ENCODE measurements around the gene OGFOD3. TPM values are rescaled to one million over a fixed set of nuclear protein-coding genes. Genes with fewer than 3 reads are reported as not detected.
"Not testable (repeated sequence)": the region's sequence is repeated elsewhere in the genome, so short reads cannot be mapped to it uniquely, and the experiment has no call there.

The OGFOD3 gene
- total RNA-seq, 4 donors from 2014 or later: 22.9 to 31.6 (median 28.6) TPM

DNA sequence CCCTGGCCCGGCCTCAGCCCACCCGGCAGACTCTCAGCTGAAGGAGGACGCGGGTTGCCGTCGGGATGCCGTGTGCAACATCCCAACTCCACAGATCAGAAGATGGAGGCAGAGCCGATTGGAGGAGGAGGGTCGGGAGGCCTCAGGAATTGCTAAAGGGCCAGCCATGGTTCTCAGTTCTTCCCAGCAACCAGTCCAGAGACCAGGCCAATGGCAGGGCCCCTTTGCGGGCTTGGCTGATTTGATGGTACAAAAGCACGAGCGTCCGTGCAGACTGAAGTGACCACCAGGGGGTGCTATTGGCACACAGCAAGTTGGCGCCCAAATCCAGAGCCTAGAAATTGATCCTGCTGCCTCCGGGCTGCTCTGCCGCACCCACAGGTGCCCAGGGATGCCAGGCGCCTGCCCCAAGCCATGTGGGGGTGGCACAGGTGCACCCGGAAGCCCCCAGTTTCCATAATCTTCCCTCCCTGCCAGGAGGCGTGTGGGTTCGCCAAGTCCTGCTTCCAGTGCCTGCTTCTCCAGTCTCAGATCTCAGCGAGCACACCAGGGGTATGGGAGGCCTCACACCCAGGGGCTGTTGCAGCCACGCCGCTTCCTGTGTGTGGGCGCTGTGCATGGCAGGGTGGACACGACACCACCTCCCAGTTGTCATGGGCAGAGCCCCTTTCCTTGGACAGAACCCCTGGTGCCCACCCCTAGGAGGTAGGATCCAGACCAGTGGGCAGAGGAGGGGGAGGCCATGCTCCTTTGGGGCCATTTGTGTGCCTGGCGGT, 66.5 kb downstream of the OGFOD3 start:
- DNase-seq (ENCODE audit: low spot score) (peak; percentile 87), ATAC-seq (ENCODE audit: low FRiP score) (peak; percentile 34)
- TF ChIP-seq, protein P1, sequence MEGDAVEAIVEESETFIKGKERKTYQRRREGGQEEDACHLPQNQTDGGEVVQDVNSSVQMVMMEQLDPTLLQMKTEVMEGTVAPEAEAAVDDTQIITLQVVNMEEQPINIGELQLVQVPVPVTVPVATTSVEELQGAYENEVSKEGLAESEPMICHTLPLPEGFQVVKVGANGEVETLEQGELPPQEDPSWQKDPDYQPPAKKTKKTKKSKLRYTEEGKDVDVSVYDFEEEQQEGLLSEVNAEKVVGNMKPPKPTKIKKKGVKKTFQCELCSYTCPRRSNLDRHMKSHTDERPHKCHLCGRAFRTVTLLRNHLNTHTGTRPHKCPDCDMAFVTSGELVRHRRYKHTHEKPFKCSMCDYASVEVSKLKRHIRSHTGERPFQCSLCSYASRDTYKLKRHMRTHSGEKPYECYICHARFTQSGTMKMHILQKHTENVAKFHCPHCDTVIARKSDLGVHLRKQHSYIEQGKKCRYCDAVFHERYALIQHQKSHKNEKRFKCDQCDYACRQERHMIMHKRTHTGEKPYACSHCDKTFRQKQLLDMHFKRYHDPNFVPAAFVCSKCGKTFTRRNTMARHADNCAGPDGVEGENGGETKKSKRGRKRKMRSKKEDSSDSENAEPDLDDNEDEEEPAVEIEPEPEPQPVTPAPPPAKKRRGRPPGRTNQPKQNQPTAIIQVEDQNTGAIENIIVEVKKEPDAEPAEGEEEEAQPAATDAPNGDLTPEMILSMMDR (IDR thresholded peaks at IDR 0.05): peak in 2 of 3 donors; percentile 78 to 80

DNA sequence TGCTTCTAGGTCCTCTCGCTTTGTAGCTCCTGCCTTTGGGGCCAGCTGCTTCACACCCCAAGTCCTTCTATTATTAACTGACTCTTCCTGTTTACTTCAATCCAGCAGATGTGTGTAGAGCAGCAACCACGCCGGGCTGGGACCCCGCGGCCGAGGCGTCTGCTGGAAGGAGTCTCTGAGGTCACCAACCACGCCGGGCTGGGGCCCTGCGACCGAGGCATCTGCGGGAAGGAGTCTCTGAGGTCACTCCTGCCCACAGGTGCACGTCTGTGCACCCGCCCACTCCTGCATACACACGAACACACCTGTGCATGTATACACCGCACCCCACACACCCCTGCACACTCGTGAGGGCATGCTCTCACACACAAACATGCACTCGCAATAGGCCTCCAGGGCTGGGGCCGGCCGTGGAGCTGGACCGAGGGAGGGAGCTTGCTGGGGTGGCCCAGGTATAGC, 67.1 kb downstream of the OGFOD3 start:
- no peak for DNase-seq (ENCODE audit: low spot score)
- no peak for ATAC-seq (ENCODE audit: low FRiP score)
- TF ChIP-seq, protein P1 (IDR thresholded peaks at IDR 0.05): no peak

DNA sequence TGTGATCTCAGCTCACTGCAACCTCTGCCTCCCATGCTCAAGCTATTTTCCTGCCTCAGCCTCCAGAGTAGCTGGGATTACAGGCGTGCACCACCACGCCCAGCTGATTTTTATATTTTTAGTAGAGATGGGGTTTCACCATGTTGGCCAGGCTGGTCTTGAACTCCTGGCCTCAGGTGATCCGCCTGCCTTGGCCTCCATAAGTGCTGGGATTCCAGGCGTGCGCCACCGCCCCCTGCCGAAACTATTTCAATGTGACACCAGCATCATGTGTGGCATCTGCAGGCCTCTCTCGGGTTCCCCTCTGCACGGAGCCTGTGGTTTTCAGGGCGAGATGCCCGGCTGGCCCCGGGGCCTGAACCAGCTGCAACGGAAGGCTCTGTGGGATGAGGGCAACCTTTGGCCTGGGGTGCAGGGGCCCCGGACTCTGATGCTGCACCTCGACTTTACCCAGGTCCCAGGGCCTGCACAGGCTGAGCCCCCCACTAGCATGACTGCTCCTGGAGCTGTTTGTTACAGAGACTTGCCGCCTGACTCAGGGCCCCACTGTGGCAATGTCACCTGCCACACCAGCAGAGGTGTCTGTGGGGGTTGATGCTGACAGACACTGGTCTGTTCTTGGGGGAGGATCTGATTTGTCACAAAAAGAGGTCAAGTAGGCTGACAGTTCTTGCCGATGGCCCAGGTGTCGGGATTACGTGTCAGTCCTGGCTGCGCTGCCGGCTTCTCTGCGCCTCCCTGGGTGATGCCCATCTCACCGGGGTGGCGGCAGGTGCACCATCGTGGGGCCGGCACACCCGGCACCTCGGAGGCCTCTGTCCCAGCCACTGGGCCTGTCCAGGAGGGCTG, 68.0 kb downstream of the OGFOD3 start:
- TF ChIP-seq, protein P1 (IDR thresholded peaks at IDR 0.05): no peak
- DNase-seq (ENCODE audit: low spot score) (no peak), ATAC-seq (ENCODE audit: low FRiP score) (no peak)

DNA sequence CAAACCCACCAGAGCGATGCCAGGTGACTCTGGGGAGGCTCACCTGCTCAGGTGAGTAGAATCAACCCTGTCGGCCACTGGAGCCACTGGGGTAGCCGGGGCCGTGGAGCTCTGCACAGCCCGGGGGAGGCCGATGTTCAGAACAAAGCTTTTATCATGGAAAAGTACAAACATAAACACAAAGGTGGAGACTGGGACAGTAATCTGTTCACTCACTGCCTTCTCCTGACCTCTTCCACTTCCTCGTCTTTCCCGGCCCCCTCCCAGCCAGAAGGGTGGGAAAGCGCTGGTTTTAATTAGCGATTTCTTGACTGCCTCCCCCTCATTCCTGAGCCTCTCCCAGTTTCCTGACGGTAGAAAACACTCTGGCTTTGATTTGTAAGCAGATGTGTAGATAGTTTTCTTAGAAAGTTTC, 69.1 kb downstream of the OGFOD3 start:
- DNase-seq (ENCODE audit: low spot score) (no peak), ATAC-seq (ENCODE audit: low FRiP score) (peak; percentile 49)
- TF ChIP-seq, protein P1 (IDR thresholded peaks at IDR 0.05): no peak

DNA sequence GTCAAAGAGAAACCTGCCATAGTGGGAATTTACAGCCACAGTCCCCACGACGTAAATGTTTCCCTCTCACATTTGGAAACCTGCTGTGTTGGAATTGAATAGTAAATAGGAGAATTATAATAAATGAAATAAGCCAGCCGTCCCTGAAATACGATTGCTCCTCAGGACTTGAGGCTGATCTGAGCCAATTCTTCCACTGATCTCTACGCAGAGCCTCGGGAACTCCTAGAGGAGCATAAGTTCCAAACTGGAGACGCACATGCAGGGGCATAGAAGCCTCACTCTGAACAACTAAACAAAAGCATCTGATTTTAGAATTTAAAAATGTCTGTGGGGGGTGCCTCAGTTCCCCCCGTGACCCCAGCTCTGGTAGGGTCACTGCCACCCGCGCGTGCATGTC, 69.5 kb downstream of the OGFOD3 start:
- TF ChIP-seq, protein P1 (IDR thresholded peaks at IDR 0.05): no peak
- DNase-seq (ENCODE audit: low spot score) (no peak), ATAC-seq (ENCODE audit: low FRiP score) (no peak)

DNA sequence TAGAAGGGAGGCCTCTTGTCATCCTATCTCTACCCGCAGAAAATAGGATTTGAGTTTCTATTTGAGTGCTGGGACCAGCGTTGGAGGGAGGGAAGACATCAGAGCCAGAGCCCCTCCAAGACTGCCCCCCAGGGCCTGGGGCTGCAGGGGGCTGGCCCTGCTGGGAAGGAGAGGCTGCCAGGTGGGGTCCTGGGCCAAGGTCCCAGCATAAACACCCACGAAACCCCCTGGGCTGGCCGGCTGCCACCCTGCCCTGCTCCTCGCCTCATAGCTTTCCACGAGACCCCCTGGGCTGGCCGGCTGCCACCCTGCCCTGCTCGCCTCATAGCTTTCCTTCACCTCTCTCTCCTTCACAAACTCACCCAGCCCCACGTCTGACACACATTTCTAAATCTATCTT, 70.0 kb downstream of the OGFOD3 start:
- ATAC-seq (ENCODE audit: low FRiP score): no peak
- DNase-seq (ENCODE audit: low spot score): no peak
- TF ChIP-seq, protein P1 (IDR thresholded peaks at IDR 0.05): no peak

DNA sequence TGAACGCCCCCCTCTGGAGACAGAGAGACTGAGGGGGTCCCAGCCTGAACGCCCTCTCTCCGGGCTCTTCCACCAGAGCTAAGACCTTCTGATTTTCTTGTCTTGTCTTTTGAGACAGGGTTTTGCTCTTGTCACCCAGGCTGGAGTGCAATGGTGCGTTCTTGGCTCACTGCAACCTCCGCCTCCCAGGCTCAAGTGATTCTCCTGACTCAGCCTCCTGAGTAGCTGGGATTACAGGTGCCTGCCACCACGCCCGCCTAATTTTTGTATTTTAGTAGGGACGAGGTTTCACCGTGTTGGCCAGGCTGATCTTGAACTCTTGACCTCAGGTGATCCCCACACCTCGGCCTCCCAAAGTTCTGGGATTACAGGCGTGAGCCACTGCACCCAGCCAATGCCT, 70.4 kb downstream of the OGFOD3 start:
- ATAC-seq (ENCODE audit: low FRiP score); DNase-seq (ENCODE audit: low spot score): not testable (repeated sequence)

All from omental fat pad (tissue), 4 donors.